ENCODE data around the gene ELMOD1.

The ELMOD1 gene

GRCh38 chr11:107704451-107704850, 113.5 kb downstream of the ELMOD1 start:
- DNase-seq (ENCODE audit: low read depth in 2 of 2): peak; percentile 31 to 75
- no peak overlapping the region for H3K4me3 ChIP-seq (replicated peaks in 1 of 2; ENCODE audit: low read depth in 2 of 2, low read length in 2 of 2)
- no peak for TF ChIP-seq CTCF (IDR thresholded peaks at IDR 0.05; ENCODE audit: low read depth, low read length)

GRCh38 chr11:107705027-107705426, 114.1 kb downstream of the ELMOD1 start:
- peak; percentile 74 to 93 for DNase-seq (ENCODE audit: low read depth in 2 of 2)
- H3K4me3 ChIP-seq (replicated peaks in 1 of 2; ENCODE audit: low read depth in 2 of 2, low read length in 2 of 2): no peak overlapping the region
- no peak for TF ChIP-seq CTCF (IDR thresholded peaks at IDR 0.05; ENCODE audit: low read depth, low read length)

- TF ChIP-seq CTCF (IDR thresholded peaks at IDR 0.05; ENCODE audit: low read depth, low read length): no peak
- H3K4me3 ChIP-seq (replicated peaks in 1 of 2; ENCODE audit: low read depth in 2 of 2, low read length in 2 of 2): no peak overlapping the region
- DNase-seq (ENCODE audit: low read depth in 2 of 2): peak; percentile 31 to 37
Measured at GRCh38 chr11:107706531-107706930, 115.6 kb downstream of the ELMOD1 start.

GRCh38 chr11:107707215-107707671, 116.3 kb downstream of the ELMOD1 start:
- H3K4me3 ChIP-seq (replicated peaks in 1 of 2; ENCODE audit: low read depth in 2 of 2, low read length in 2 of 2): no peak overlapping the region
- DNase-seq (ENCODE audit: low read depth in 2 of 2): no peak
- no peak for TF ChIP-seq CTCF (IDR thresholded peaks at IDR 0.05; ENCODE audit: low read depth, low read length)

GRCh38 chr11:107707807-107708206, 116.9 kb downstream of the ELMOD1 start:
- H3K4me3 ChIP-seq (replicated peaks in 1 of 2; ENCODE audit: low read depth in 2 of 2, low read length in 2 of 2): no peak overlapping the region
- TF ChIP-seq CTCF (IDR thresholded peaks at IDR 0.05; ENCODE audit: low read depth, low read length): no peak
- no peak for DNase-seq (ENCODE audit: low read depth in 2 of 2)

- no peak for DNase-seq (ENCODE audit: low read depth in 2 of 2)
- TF ChIP-seq CTCF (IDR thresholded peaks at IDR 0.05; ENCODE audit: low read depth, low read length): no peak
- H3K4me3 ChIP-seq (replicated peaks in 1 of 2; ENCODE audit: low read depth in 2 of 2, low read length in 2 of 2): no peak overlapping the region
Measured at GRCh38 chr11:107708792-107709191, 117.8 kb downstream of the ELMOD1 start.

GRCh38 chr11:107710301-107710700, 119.4 kb downstream of the ELMOD1 start:
- no peak overlapping the region for H3K4me3 ChIP-seq (replicated peaks in 1 of 2; ENCODE audit: low read depth in 2 of 2, low read length in 2 of 2)
- TF ChIP-seq CTCF (IDR thresholded peaks at IDR 0.05; ENCODE audit: low read depth, low read length): no peak
- DNase-seq (ENCODE audit: low read depth in 2 of 2): no peak

Data from cardiac fibroblast (primary cell).